Skeletal muscle cell (primary cell): ENCODE data around the gene ACACA.
"Not testable (repeated sequence)": the region's sequence is repeated elsewhere in the genome, so short reads cannot be mapped to it uniquely, and the experiment has no call there.

ENCODE experiments used
- DNase-seq: peaks from one replicate; pipeline ENCODE4 v3.0.0-alpha.2; 2010; ENCODE audit warnings: low read depth
- H3K4me3 ChIP-seq: 2 replicates; pipeline ENCODE4 v1.5.1; 2011; ENCODE audit warnings: low read depth, mild to moderate bottlenecking, control low read depth, low read length, moderate library complexity

Gene ACACA

DNA sequence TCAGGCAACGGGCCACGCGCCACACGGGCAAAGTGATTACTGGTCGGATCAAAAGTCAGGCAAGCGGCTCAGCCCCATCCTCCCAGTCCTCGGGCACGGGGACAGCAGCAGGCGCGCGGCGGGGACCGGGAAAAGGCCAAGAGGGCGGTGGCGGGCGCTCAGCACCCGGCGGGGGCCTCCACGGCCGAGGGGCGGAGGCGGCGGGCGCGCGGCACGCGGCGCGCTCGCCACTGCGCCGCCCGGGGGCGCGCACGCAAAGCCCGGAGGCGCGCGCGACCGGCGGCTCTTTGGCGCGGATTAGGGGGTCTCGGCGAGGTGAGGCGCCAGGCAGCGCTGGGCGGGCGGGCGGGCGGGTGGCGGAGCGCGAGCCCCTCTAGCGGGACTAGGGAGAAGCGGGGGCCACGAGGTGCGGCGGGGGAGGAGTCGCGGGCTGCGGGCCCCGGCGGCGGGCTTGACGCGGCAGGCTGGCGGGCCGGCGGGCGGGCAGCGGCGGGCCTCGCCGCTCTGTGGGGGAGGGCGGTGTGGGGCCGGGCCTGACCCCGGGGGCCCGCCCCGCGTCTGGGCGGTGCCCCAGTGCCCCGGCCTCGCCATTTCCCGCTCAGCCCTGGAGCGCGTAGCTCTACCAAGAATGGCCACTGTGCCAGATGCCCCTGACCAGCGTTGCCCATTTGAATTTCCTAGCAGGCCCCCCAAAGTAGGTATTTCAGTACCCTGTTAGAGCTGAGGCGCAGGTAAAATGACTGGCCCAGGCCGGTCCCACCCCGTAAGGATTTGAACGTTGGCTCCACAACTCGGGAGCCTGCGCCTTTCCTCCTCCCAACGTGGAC lies at the start of gene ACACA, which contains the start of gene TADA2A:
TSS of gene ACACA (minus strand) at position 202 of the 827 bp plus-strand sequence. CDS start 537 bp downstream, outside the sequence.
TSS of gene TADA2A (plus strand) at position 252 of the 827 bp plus-strand sequence. CDS start 4,480 bp downstream, outside the sequence.
- peak within 1 kb of the TSS; percentile 84 for H3K4me3 ChIP-seq
- no peak for DNase-seq

DNA sequence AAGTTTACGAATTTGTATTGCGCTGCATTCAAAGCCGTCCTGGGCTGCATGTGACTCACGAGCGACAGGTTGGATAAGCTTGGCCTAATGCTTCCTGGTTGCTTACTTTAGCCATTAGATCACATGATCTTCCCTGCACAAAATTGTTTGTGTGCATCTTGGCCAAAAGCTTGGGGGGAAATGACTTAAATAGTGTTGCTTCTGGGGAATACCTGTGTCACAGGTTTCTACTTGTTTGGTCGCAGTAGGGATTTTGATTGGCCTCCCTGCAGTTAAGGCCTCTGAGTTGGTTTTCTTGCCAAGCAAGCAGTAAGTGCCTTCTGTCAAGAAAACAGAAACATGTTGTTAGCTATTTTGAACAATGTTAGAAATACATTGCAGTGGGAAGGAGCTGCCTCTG lies 43.5 kb upstream of the ACACA start:
- H3K4me3 ChIP-seq, result no peak overlapping the region
- DNase-seq, result no peak

DNA sequence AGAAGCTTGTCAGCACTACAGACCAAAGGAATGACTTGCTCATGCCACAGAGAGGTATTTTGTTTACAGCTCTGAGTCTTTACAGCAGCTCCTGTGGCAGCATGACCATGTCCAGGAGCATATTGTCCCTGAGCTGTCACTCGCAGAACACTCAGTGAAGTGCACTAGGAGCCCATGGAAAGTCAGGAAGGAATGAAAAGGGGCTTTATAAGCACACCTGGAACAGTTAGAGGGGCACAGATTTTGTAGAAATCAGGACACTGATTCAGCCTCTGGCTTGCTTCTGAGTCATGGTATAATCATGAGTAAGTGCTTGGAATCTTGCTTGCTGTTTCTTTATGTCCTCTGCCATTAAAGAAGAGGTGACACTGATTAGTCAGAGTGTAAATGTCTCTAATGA lies 41.0 kb upstream of the ACACA start:
- DNase-seq, result no peak
- no peak overlapping the region for H3K4me3 ChIP-seq

DNA sequence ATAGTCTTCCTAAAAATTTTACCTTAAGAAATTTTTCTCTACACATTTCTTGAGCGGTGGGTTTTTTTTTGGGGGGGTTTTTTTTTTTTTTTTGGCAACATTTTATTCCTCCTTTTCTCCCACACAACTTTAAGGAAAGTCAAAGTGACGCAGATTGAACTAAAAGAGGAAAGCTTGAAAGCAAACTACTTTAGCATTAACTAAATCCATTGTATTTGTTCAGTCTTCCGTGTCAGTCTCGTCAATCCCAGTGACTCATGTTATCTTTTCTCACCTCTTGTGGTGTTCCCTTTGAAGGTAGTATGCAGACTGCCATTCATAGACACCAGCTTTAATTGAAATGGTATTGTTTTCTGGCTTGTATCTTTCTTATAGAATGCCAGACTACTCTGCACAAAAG lies 39.4 kb upstream of the ACACA start:
- H3K4me3 ChIP-seq, result no peak overlapping the region
- DNase-seq, result no peak

DNA sequence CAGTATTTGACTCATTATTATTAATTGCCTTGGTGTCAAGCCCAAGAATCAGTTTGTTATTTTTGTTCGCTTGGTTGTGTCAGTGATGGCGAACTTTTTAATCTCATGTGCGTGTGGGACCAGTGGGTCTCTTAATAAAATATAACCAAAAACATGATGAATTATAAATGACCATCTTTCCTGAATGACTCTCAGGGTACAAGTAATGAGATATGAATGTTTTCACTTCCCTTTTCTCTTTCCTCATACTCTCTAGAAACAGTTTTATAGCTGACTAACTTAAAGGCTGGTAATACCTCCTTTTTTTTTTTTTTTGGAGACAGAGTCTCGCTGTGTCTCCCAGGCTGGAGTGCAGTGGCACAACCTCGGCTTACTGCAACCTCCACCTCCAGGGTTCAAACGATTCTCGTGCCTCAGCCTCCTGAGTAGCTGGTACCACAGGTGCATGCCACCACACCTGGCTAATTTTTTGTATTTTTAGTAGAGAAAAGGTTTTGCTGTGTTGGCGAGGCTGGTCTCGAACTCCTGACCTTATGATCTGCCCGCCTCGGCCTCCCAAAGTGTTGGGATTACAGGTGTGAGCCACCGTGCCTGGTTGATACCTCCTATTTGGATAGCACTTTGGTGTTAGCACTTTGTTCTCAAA lies 34.9 kb upstream of the ACACA start:
- DNase-seq, H3K4me3 ChIP-seq: not testable (repeated sequence)

DNA sequence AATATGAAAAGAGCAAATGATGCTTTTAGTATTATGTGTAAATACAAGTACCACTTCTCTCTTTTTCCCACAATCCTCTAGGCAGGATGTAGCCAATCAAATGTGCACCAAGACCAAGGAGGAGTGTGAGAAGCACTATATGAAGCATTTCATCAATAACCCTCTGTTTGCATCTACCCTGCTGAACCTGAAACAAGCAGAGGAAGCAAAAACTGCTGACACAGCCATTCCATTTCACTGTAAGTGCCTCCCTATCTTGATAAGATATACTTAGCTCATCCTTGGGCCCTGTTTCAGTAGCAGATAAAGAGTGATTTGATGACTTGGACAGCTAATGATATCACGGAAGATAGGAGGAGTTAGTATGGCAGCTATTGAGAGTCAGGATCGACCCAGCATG lies 33.8 kb upstream of the ACACA start:
- no peak for DNase-seq
- no peak overlapping the region for H3K4me3 ChIP-seq

DNA sequence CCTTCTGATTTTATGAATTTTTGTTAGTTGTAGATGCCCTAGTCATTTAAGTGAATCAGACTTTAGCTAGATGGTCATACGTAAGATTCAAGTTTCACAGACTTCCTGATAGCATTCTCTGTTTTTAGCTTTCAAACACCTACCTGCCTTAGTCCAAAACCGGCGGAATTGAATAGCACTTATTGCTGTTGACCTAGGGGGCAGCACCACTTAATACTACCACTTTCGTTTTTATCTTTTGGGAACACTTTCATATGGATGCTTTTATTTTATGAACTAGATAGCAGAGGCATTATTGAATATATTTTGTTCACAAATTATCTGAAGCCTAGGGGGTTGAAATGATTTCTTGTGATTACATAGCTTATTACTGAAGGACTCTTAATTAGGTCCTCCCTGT lies 31.5 kb upstream of the ACACA start:
- DNase-seq, result no peak
- no peak overlapping the region for H3K4me3 ChIP-seq

DNA sequence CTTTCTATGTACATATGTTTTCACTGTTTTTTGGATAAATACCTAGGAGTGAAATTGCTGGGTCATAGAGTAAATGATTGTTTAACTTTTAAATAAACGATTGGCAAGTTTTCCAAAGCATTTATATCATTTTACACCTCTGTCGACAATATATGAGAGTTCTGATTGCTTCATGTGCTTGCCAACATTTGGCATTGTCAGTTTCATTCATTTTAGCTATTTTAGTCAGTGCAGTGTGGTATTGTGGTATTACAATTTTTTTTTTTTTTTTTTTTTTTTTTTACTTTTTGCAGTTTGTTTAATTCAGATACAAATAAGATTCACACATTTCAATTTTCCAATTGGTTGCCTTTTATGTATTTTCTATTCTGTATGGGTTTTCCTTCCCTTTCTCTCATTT lies 26.0 kb upstream of the ACACA start:
- DNase-seq, result no peak

DNA sequence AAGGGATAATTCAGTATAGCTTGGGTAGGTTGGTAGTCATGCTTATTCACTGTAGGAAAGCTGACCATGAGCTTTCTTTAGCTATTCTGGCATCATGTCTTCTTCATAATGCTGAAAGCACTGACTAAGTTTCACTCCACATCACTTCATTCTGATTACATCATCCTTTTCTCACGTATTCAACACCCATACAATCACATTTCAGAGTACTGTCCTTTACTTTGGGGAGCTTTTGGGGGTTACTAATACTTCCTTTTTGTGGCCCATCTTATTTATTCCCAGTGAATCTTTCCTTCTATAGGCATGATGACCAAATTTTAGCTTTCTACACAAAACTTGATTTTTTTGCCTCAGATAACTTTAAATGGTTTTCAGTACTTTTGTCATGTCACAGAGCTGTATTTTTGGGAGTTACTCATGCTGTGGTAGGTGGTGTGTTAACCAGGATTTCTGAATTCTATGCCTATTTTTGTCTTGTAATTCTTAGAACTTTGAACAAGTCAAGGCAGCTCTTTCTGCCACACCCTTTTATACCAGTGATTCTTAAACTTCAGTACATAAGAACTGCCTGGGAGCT lies 23.5 kb upstream of the ACACA start:
- H3K4me3 ChIP-seq, result no peak overlapping the region
- DNase-seq, result no peak

More for the DNA sequence above, 26.0 kb upstream of the ACACA start:
- no peak overlapping the region for H3K4me3 ChIP-seq

DNA sequence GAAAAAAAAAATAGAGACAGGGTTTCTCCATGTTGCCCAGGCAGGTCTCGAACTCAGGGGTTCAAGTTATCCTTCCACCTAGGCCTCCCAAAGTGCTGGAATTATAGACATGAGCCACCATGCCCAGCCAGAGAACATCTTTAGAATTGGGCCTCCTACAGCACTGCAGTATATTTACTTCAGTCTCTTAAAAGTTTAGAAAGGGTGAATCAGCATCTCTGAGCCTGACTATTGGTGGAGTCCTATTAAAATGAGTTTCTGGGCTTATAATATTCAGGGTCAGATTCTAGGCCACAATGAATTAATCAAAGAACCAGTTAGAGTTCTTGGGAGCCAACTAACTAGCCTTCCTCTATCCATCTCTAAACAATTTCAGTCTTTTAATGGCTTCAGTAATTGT lies 22.8 kb upstream of the ACACA start:
- no peak for DNase-seq
- no peak overlapping the region for H3K4me3 ChIP-seq

DNA sequence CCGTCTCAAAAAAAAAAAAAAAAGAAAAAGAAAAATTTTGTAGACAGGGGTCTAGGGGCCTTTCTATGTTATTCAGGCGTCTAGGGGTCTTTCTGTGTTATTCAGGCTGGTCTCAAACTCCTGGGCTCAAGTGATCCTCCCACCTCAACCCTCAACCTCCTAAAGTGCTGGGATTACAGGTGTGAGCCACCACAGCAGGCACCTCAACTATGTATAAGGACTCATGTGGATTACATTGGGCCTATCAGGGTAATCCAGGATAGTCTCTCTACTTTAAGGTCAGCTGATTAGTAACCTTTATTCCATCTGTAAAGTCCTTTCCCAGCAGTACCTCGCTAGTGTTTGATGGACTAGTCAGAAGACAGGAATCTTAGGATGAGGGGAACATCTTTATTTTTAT lies 22.4 kb upstream of the ACACA start:
- no peak for DNase-seq
- H3K4me3 ChIP-seq, result no peak overlapping the region

DNA sequence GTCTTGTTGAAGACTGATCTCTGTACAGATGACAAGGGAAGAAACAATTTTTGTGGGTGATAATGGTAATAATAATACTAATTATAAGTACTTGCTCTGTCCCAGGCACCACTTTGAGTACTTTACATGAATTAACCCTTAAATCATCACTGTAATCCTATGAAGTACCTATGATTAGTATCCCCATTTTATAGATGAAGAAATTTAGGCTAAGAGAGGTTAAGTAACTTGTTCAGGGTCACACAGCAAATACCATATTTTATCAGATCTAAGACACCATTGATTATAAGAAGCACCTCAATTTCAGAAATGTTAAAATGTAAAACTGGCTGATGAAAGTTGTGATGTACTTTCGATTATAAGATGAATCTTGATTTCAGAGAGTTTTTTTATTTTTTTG lies 18.6 kb upstream of the ACACA start:
- no peak overlapping the region for H3K4me3 ChIP-seq
- no peak for DNase-seq

DNA sequence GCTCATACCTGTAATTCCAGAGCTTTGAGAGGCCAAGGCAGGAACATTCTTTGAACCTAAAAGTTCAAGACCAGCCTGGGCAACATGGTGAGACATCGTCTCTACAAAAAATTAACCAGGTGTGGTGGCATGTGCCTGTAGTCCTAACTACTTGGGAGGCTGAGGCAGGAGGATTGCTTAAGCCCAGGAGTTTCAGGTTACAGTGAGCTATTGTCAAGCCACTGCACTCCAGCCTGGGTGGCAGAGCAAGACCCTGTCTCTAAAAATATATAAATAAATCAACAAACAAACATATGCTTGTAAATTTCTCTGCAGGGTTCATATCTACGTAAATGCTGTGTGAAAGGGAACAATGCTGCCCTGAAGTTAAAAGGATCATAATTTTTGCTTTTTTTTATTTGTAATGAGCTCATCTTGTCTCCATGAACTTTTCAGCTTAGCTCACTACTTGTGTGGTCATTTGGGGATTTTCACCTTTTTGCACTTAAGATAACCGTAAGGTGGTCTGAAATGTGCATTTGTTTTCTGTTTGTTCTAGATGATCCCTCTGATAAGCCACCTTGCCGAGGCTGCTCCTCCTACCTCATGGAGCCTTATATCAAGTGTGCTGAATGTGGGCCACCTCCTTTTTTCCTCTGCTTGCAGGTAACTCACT lies 16.5 kb upstream of the ACACA start:
- no peak for DNase-seq

DNA sequence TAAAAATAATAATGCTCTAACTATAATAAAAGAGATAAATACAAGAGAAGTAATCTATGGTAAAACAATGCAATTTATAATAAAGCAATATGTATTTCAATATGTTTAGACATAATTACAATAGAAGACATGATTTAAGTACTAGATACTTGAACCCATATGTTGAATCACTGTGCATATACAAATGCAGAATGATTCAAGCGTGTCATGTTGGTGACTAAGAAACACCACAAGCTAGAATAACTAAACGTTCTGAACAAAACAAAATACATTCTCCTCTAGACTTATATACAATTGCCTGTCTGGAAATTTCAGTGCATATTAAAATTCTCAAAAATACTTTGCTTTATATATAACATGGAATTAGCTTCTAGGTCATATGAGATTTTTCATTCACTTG lies 11.2 kb upstream of the ACACA start:
- H3K4me3 ChIP-seq, result no peak overlapping the region
- peak; percentile 7 for DNase-seq

More for the DNA sequence above, 16.5 kb upstream of the ACACA start:
- no peak overlapping the region for H3K4me3 ChIP-seq

DNA sequence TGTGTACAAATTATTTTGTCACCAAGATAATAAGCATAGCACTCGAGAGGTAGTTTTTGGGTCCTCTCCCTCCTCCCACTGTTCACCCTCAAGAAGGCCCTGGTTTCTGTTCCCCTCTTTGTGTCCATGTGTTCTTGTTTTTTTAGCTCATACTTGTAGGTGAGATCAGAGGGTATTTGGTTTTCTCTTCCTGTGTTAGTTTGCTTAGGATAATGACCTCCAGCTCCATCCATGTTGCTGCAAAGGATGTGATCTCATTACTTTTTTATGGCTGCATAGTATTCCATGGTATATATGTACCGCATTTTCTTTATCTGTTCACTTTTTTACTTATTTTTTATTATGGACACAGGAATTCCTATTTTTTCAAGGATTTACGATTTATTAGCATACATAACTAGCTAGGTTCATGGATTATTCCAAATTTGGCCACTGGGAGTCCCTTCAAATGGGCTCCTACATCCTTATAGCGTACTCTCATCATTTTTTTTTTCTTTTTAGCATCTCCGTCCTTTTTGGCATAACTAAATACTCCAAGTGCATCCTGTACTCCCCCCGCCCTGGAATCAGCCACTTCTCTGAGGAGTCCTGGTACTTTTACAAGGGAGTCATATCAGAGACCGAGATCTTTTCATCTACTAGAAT lies 7.4 kb upstream of the ACACA start:
- no peak for DNase-seq
- H3K4me3 ChIP-seq, result no peak overlapping the region

DNA sequence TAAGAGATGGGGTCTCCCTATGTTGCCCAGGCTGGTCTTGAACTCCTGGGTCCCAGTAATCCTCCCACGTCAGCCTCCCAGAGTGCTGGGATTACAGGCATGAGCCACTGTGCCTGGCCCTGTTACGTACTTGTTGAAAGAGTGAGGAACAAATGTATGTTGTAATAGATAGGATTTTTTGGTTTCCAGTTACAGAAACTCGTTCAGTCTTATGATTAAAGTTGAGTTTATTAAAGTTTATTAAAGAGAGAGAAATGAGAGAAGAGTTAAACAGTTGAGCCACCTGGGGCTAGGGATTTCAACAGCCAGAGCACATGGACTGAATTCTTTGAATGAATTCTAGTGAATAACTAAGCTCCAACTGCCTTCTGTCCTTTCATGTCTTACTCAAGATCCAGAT lies 3.7 kb upstream of the ACACA start:
- no peak overlapping the region for H3K4me3 ChIP-seq

DNA sequence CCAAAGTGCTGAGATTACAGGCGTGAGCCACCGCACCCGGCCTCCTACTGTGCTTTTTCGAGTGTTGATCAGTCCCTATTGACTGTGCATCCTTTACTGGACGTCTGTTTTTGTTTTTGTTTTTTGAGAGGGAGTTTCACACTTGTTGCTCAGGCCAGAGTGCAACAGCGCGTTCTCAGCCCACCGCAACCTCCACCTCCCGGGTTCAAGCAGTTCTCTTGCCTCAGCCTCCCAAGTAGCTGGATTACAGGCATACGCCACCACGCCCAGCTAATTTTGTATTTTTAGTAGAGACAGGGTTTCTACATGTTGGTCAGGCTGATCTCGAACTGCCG lies 1.5 kb upstream of the ACACA start:
- H3K4me3 ChIP-seq, DNase-seq: not testable (repeated sequence)

More for the DNA sequence above, 3.7 kb upstream of the ACACA start:
- no peak for DNase-seq

DNA sequence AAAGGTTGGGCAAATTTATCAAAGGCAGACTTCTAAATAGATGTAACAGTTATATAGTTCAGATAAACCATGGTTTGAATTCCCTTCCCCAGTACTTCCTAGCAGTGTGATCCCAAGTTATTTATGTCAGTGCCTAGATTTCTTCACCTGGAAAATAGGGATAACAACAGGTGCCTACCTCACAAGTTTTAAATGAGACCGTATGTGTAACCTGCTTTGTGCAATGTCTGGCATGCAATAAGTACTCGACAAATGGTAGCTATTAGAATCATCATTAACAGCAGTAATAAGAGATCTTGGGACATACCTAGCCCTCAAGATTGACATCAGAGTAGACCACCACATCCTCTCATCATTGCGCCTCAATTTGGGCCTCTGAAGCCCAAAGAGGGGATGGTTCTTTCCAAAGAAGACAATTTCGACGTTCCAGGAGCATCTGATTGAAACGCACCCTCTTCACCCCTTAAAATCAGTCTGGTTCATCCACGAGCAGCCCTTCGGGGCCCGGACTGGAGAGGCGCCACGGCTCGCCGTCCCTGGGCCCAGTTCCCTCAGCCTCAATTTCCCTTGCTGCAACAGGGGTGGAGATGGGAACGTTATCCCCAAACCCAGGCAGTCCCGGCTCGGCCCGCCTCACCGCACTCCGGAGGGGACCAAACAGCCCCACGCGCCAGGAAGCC lies 541 bp downstream of the ACACA start:
- peak overlapping the region; percentile 84 for H3K4me3 ChIP-seq
- DNase-seq, result no peak

DNA sequence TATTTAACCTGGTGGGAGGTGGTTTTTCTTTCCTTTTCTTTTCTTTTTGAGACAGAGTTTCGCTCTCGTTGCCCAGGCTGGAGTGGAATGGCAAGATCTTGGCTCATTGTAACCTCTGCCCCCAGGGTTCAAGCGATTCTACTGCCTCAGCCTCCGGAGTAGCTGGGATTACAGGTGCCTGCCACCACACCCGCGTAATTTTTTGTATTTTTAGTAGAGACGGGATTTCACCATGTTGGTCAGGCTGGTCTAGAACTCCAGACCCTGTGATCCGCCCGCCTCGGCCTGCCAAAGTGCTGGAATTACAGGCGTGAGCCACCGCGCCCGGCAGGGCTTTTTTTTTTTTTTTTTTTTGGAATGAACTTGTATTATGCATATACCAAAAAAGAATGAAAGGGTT lies 1.1 kb downstream of the ACACA start:
- H3K4me3 ChIP-seq, result peak overlapping the region; percentile 84
- not testable (repeated sequence) for DNase-seq
